DND-41 (cell line): Measurements from ENCODE around the gene MACROD2.

Experiments
- ATAC-seq: fragments of 200-7000 bp; cut with Tn5 transposase; 3 replicates; pipeline ENCODE4 v1.9.1; 2021; ENCODE audit warnings: low read depth; ENCODE audit not compliant: insufficient read depth
- DNase-seq: peaks from one replicate; pipeline ENCODE4 v3.0.0-alpha.2; 2020
- H2AFZ ChIP-seq: 2 replicates; pipeline ENCODE4 v1.6.0; 2012; ENCODE audit warnings: low read depth, low read length
- H3K27ac ChIP-seq: 2 replicates; pipeline ENCODE4 v1.5.1; 2012; ENCODE audit warnings: low read length, inconsistent platforms
- H3K27me3 ChIP-seq: fragments of 200-600 bp; sonication (generic); 2 replicates; pipeline ENCODE4 v1.6.0; 2012; ENCODE audit warnings: low read length, mild to moderate bottlenecking, inconsistent platforms; ENCODE audit not compliant: insufficient read depth, poor library complexity
- H3K36me3 ChIP-seq: 2 replicates; pipeline ENCODE4 v1.5.1; 2012; ENCODE audit warnings: low read length, inconsistent platforms; ENCODE audit not compliant: insufficient read depth
- H3K4me1 ChIP-seq: 2 replicates; pipeline ENCODE4 v1.5.1; 2012; ENCODE audit warnings: mild to moderate bottlenecking, low read length; ENCODE audit not compliant: insufficient read depth
- H3K4me2 ChIP-seq: 2 replicates; pipeline ENCODE4 v1.6.0; 2012; ENCODE audit warnings: mild to moderate bottlenecking, moderate library complexity, low read length, inconsistent platforms; ENCODE audit not compliant: insufficient read depth
- H3K4me3 ChIP-seq, 2 experiments: fragments of 200-600 bp in 1 of 2; shearing (Covaris generic) in 1 of 2; 2 replicates each; pipeline ENCODE4 v1.5.1; 2012 to 2016; ENCODE audit warnings: inconsistent platforms in 2 of 2, low read length in 2 of 2, mild to moderate bottlenecking in 2 of 2, low read depth in 1 of 2, moderate library complexity in 1 of 2
- H3K79me2 ChIP-seq: 2 replicates; pipeline ENCODE4 v1.6.0; 2012; ENCODE audit warnings: low read length, inconsistent platforms; ENCODE audit not compliant: insufficient read depth
- H3K9ac ChIP-seq: 2 replicates; pipeline ENCODE4 v1.6.0; 2012; ENCODE audit warnings: low read depth, mild to moderate bottlenecking, inconsistent platforms, low read length, moderate library complexity
- H3K9me3 ChIP-seq: 2 replicates; pipeline ENCODE4 v1.5.1; 2012; ENCODE audit warnings: low read length, moderate library complexity, mild to moderate bottlenecking, inconsistent platforms; ENCODE audit not compliant: insufficient read depth, severe bottlenecking
- H4K20me1 ChIP-seq: 2 replicates; pipeline ENCODE4 v1.6.0; 2012; ENCODE audit warnings: low read length; ENCODE audit not compliant: insufficient read depth
- CTCF ChIP-seq: IDR thresholded peaks from 2 replicates; pipeline ENCODE4 v1.5.1; 2012; ENCODE audit warnings: borderline replicate concordance, low read length, moderate library complexity, mild to moderate bottlenecking; ENCODE audit not compliant: poor library complexity, severe bottlenecking; ENCODE audit errors: extremely low read depth
- EZH2 ChIP-seq: IDR thresholded peaks from 3 replicates; pipeline ENCODE4 v1.6.1; 2012; ENCODE audit warnings: borderline replicate concordance, low read depth, mild to moderate bottlenecking, moderate library complexity, low read length, inconsistent platforms; ENCODE audit not compliant: severe bottlenecking

Gene MACROD2

GRCh38 chr20:14488212-14488611 is 492.9 kb downstream of the MACROD2 start:
- Histone ChIP-seq H3K9me3 (no peaks in the 10 kb centered on the region), H3K4me3 (no peak overlapping the region), H3K4me2 (no peak overlapping the region), H3K79me2 (no peaks in the 10 kb centered on the region), H3K27me3 (no peaks in the 10 kb centered on the region), H4K20me1 (no peaks in the 10 kb centered on the region), H3K9ac (no peak overlapping the region), H2AFZ (no peak overlapping the region), H3K36me3 (no peaks in the 10 kb centered on the region), H3K27ac (no peak overlapping the region), H3K4me1 (no peaks in the 10 kb centered on the region)
- ATAC-seq, result no peak
- no peak for TF ChIP-seq EZH2
- TF ChIP-seq CTCF, result no peak
- no peak for DNase-seq

GRCh38 chr20:14488756-14489479 is 493.6 kb downstream of the MACROD2 start:
- H3K27ac ChIP-seq, result no peak overlapping the region
- no peaks in the 10 kb centered on the region for H3K36me3 ChIP-seq
- TF ChIP-seq EZH2, result no peak
- no peak for TF ChIP-seq CTCF
- no peak overlapping the region for H3K4me2 ChIP-seq
- no peak overlapping the region for H3K9ac ChIP-seq
- no peak overlapping the region for H2AFZ ChIP-seq
- no peak overlapping the region for H3K4me3 ChIP-seq
- H4K20me1 ChIP-seq, result no peaks in the 10 kb centered on the region
- DNase-seq, result no peak
- ATAC-seq, result no peak
- no peaks in the 10 kb centered on the region for H3K79me2 ChIP-seq
- H3K9me3 ChIP-seq, result no peaks in the 10 kb centered on the region
- no peaks in the 10 kb centered on the region for H3K4me1 ChIP-seq
- peaks cover 4% of the 10 kb centered on the region for H3K27me3 ChIP-seq

- Histone ChIP-seq H3K4me2 (no peak overlapping the region), H3K36me3 (no peaks in the 10 kb centered on the region), H3K27me3 (peaks cover 4% of the 10 kb centered on the region), H3K79me2 (no peaks in the 10 kb centered on the region), H3K9me3 (no peaks in the 10 kb centered on the region), H3K27ac (no peak overlapping the region), H4K20me1 (no peaks in the 10 kb centered on the region), H2AFZ (no peak overlapping the region), H3K4me3 (no peak overlapping the region), H3K4me1 (no peaks in the 10 kb centered on the region), H3K9ac (no peak overlapping the region)
- ATAC-seq (no peak), DNase-seq (no peak)
- TF ChIP-seq CTCF (no peak), EZH2 (no peak)
Measured at GRCh38 chr20:14489544-14489943, 494.2 kb downstream of the MACROD2 start.
